Hepatocyte (in vitro differentiated cells): ENCODE measurements around the gene MREG. TPM values are rescaled to one million over a fixed set of nuclear protein-coding genes. Genes with fewer than 3 reads are reported as not detected.
"Not testable (repeated sequence)": the region's sequence is repeated elsewhere in the genome, so short reads cannot be mapped to it uniquely, and the experiment has no call there.

ENCODE experiments used
- DNase-seq: peaks from one replicate; pipeline ENCODE4 v3.0.0-alpha.2; 2016; ENCODE audit warnings: low spot score
- H2AFZ ChIP-seq: fragments of 200-600 bp; sonication (generic); 2 replicates; pipeline ENCODE4 v1.6.0; 2016; ENCODE audit warnings: antibody characterized with exemption, mild to moderate bottlenecking
- H3K27ac ChIP-seq: fragments of 200-600 bp; sonication (generic); 2 replicates; pipeline ENCODE4 v1.5.1; 2016; ENCODE audit warnings: mild to moderate bottlenecking
- H3K27me3 ChIP-seq: fragments of 200-600 bp; sonication (generic); 2 replicates; pipeline ENCODE4 v1.6.1; 2016
- H3K36me3 ChIP-seq: fragments of 200-600 bp; sonication (generic); replicated peaks from 2 replicates; pipeline ENCODE4 v1.5.1; 2016; ENCODE audit warnings: low read depth; ENCODE audit not compliant: insufficient read depth
- H3K4me1 ChIP-seq: fragments of 200-600 bp; sonication (generic); 2 replicates; pipeline ENCODE4 v1.5.1; 2016; ENCODE audit warnings: mild to moderate bottlenecking, moderate library complexity; ENCODE audit not compliant: insufficient read depth
- H3K4me2 ChIP-seq: fragments of 200-600 bp; sonication (generic); 2 replicates; pipeline ENCODE4 v1.6.0; 2016
- H3K4me3 ChIP-seq: fragments of 200-600 bp; sonication (generic); 2 replicates; pipeline ENCODE4 v1.5.1; 2016; ENCODE audit warnings: mild to moderate bottlenecking
- H3K79me2 ChIP-seq: fragments of 200-600 bp; sonication (generic); 2 replicates; pipeline ENCODE4 v1.6.0; 2017; ENCODE audit warnings: mild to moderate bottlenecking
- H3K9me2 ChIP-seq: fragments of 200-600 bp; sonication (generic); replicated peaks from 2 replicates; pipeline ENCODE4 v1.6.0; 2017; ENCODE audit warnings: mild to moderate bottlenecking; ENCODE audit not compliant: insufficient read depth
- H3K9me3 ChIP-seq: fragments of 200-600 bp; sonication (generic); 2 replicates; pipeline ENCODE4 v1.5.1; 2016; ENCODE audit warnings: low read depth, mild to moderate bottlenecking
- H4K20me1 ChIP-seq: fragments of 200-600 bp; sonication (generic); 2 replicates; pipeline ENCODE4 v1.6.0; 2016; ENCODE audit warnings: mild to moderate bottlenecking; ENCODE audit not compliant: insufficient read depth, poor library complexity, severe bottlenecking
- CTCF ChIP-seq: fragments of 200-600 bp; sonication (generic); IDR thresholded peaks from 2 replicates; pipeline ENCODE4 v1.5.1; 2016; ENCODE audit warnings: antibody characterized with exemption, mild to moderate bottlenecking; ENCODE audit not compliant: poor library complexity
- EZH2 ChIP-seq: fragments of 200-600 bp; sonication (generic); IDR thresholded peaks from 2 replicates; pipeline ENCODE4 v1.6.1; 2016; ENCODE audit warnings: antibody characterized with exemption, mild to moderate bottlenecking, borderline replicate concordance
- EZH2phosphoT487 ChIP-seq: fragments of 200-600 bp; sonication (generic); IDR thresholded peaks from one replicate; pipeline ENCODE4 v1.6.1; 2018; ENCODE audit warnings: antibody characterized with exemption, mild to moderate bottlenecking, low read depth, moderate library complexity; ENCODE audit not compliant: unreplicated experiment, severe bottlenecking
- WGBS: methylation state at CpG from one replicate; pipeline ENCODE4 v1.1.6; 2016; ENCODE audit warnings: low lambda C conversion rate; ENCODE audit errors: missing lambda C conversion rate; 5-methylcytosine and 5-hydroxymethylcytosine counted together
- polyA plus RNA-seq: library from polyadenylated mRNA; unstranded; fragments of >200 nt; fragmentation: Nextera tagmentation; extraction: Ambion mirVana; gene quantifications from 2 replicates; pipeline ENCODE4 v1.2.1, GENCODE V29; 2016
- total RNA-seq: library from RNA; depleted of rRNA; stranded (reverse); fragments of >200 nt; gene quantifications from 2 replicates; pipeline ENCODE4 v1.2.3, GENCODE V29; 2014

The MREG gene
- total and polyA plus RNA-seq, 2 experiments from 2014 or later: 5.6 to 12.9 TPM

DNA sequence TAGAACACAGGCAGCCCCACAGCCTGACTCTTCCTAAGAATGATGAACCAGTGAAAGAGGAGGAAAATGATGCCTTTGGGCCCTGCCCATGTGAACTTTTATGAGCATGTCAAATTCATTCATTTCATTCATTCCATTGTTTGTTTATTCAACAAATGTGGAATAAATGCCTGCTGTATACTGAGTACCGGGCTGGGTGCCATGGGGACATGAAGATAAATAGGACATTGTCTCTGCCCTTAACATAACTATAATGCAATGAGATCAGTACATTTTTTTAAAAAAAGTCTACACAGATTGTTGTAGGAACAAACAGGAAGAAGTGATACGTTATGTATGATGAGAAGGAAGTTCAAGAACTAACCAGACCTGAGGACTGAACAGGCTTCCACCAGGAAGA is 14.7 kb downstream of the MREG start:
- Histone ChIP-seq H3K27ac (no peak overlapping the region), H3K79me2 (peaks cover 6% of the 10 kb centered on the region), H3K36me3 (no peaks in the 10 kb centered on the region), H3K4me3 (no peak overlapping the region), H3K27me3 (no peaks in the 10 kb centered on the region), H3K9me3 (no peaks in the 10 kb centered on the region), H3K4me1 (no peaks in the 10 kb centered on the region), H3K4me2 (no peak overlapping the region), H2AFZ (no peak overlapping the region), H4K20me1 (no peaks in the 10 kb centered on the region), H3K9me2 (no peaks in the 10 kb centered on the region)
- TF ChIP-seq EZH2 (no peak), CTCF (no peak), EZH2phosphoT487 (no peak)
- no peak for DNase-seq
- WGBS: 82% methylated on average over 2 of the region's 2 CpGs

GRCh38 chr2:215997219-215997618 is 16.1 kb downstream of the MREG start:
- no peak overlapping the region for H3K27ac ChIP-seq
- no peak for TF ChIP-seq CTCF
- no peak for TF ChIP-seq EZH2phosphoT487
- TF ChIP-seq EZH2: no peak
- H3K79me2 ChIP-seq: peaks cover 4% of the 10 kb centered on the region
- no peaks in the 10 kb centered on the region for H3K27me3 ChIP-seq
- H4K20me1 ChIP-seq: no peaks in the 10 kb centered on the region
- no peak overlapping the region for H3K4me3 ChIP-seq
- H3K36me3 ChIP-seq: no peaks in the 10 kb centered on the region
- H3K9me2 ChIP-seq: no peaks in the 10 kb centered on the region
- H3K4me2 ChIP-seq: no peak overlapping the region
- no peak overlapping the region for H2AFZ ChIP-seq
- no peak for DNase-seq
- no peaks in the 10 kb centered on the region for H3K9me3 ChIP-seq
- no peaks in the 10 kb centered on the region for H3K4me1 ChIP-seq
- 100% methylated on average over 1 of the region's 1 CpG for WGBS

- no peaks in the 10 kb centered on the region for H3K79me2 ChIP-seq
- no peaks in the 10 kb centered on the region for H3K27me3 ChIP-seq
- H3K9me3 ChIP-seq: no peaks in the 10 kb centered on the region
- no peak for DNase-seq
- H3K27ac ChIP-seq: no peak overlapping the region
- no peak overlapping the region for H2AFZ ChIP-seq
- H3K4me3 ChIP-seq: no peak overlapping the region
- H3K4me2 ChIP-seq: no peak overlapping the region
- 91% methylated on average over 4 of the region's 4 CpGs for WGBS
- no peak for TF ChIP-seq CTCF
- TF ChIP-seq EZH2: no peak
- no peak for TF ChIP-seq EZH2phosphoT487
- no peaks in the 10 kb centered on the region for H3K36me3 ChIP-seq
- no peaks in the 10 kb centered on the region for H3K4me1 ChIP-seq
- no peaks in the 10 kb centered on the region for H4K20me1 ChIP-seq
- no peaks in the 10 kb centered on the region for H3K9me2 ChIP-seq
These were observed 18.4 kb downstream of the MREG start for GRCh38 chr2:215994911-215995310.

- H3K4me1 ChIP-seq, H3K27me3 ChIP-seq, H3K36me3 ChIP-seq, H3K4me3 ChIP-seq, H2AFZ ChIP-seq, H3K4me2 ChIP-seq, H3K9me3 ChIP-seq, H3K79me2 ChIP-seq, H3K9me2 ChIP-seq, H4K20me1 ChIP-seq, H3K27ac ChIP-seq: not testable (repeated sequence)
- 68% methylated on average over 5 of the region's 5 CpGs for WGBS
- peak; percentile 51 for DNase-seq
These were observed 24.7 kb downstream of the MREG start for GRCh38 chr2:215988556-215989207.
